ENCODE results near the gene GPR119. TPM values are rescaled to one million over a fixed set of nuclear protein-coding genes. Genes with fewer than 3 reads are reported as not detected.

The GPR119 gene
- total and polyA plus RNA-seq, 7 donors = not detected

GRCh38 chrX:130418066-130418465 is 32.6 kb upstream of the GPR119 start:
- no peak for ATAC-seq
- no peak for DNase-seq
- H3K4me1 ChIP-seq = no peaks in the 10 kb centered on the region
- no peaks in the 10 kb centered on the region for H3K9me3 ChIP-seq
- peaks cover 0 to 6% of the 10 kb centered on the region in 2 donors for H3K36me3 ChIP-seq (ENCODE audit: insufficient read depth in 1 of 2, low read depth in 1 of 2)
- H3K27ac ChIP-seq = no peak overlapping the region
- WGBS, 3 donors = 70 to 93% (median 79%) methylated on average over 2 of the region's 2 CpGs
- intact Hi-C loops (cut with DNase I) = no loop called here
- TF ChIP-seq CTCF (IDR thresholded peaks at IDR 0.05) = no peak
- H3K27me3 ChIP-seq (ENCODE audit: insufficient read depth in 3 of 3, low read length in 2 of 3) = no peaks in the 10 kb centered on the region
- no peak overlapping the region for H3K4me3 ChIP-seq

- ATAC-seq (no peak), DNase-seq (no peak)
- intact Hi-C loops (cut with DNase I) = no loop called here
- no peak overlapping the region for H3K27ac ChIP-seq
- no peaks in the 10 kb centered on the region for H3K9me3 ChIP-seq
- 63 to 82% (median 73%) methylated on average over 4 of the region's 4 CpGs for WGBS, 3 donors
- TF ChIP-seq CTCF (IDR thresholded peaks at IDR 0.05) = no peak
- H3K4me1 ChIP-seq = no peaks in the 10 kb centered on the region
- no peaks in the 10 kb centered on the region for H3K27me3 ChIP-seq (ENCODE audit: insufficient read depth in 3 of 3, low read length in 2 of 3)
- H3K36me3 ChIP-seq (ENCODE audit: insufficient read depth in 1 of 2, low read depth in 1 of 2) = peaks cover 0 to 19% of the 10 kb centered on the region in 2 donors
- no peak overlapping the region for H3K4me3 ChIP-seq
Observed at GRCh38 chrX:130416785-130417184, 31.3 kb upstream of the GPR119 start.

DNA sequence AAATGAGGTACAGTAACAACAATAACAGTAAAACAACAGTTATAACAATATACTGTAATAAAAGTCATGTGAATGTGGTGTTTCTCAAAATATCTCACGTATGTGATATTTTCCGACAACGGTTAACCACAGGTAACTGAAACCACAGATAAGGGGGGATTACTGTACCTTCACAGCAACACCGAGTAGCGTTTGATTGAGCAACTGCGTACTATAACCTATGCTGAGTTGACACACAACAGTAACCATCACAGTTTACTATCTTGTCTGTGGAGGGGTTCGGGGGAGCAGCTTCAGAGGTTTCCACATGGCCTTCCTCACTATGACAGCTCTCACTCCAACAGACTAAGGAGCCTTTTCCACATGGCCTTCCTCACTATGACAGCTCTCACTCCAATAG is 29.7 kb upstream of the GPR119 start:
- WGBS, 3 donors = 89 to 97% (median 95%) methylated on average over 7 of the region's 7 CpGs
- peaks cover 0 to 25% of the 10 kb centered on the region in 2 donors for H3K36me3 ChIP-seq (ENCODE audit: insufficient read depth in 1 of 2, low read depth in 1 of 2)
- intact Hi-C loops (cut with DNase I) = no loop called here
- ATAC-seq (no peak), DNase-seq (no peak)
- no peak overlapping the region for H3K27ac ChIP-seq
- H3K27me3 ChIP-seq (ENCODE audit: insufficient read depth in 3 of 3, low read length in 2 of 3) = no peaks in the 10 kb centered on the region
- no peaks in the 10 kb centered on the region for H3K4me1 ChIP-seq
- no peak for TF ChIP-seq CTCF (IDR thresholded peaks at IDR 0.05)
- H3K4me3 ChIP-seq = no peak overlapping the region
- H3K9me3 ChIP-seq = no peaks in the 10 kb centered on the region

DNA sequence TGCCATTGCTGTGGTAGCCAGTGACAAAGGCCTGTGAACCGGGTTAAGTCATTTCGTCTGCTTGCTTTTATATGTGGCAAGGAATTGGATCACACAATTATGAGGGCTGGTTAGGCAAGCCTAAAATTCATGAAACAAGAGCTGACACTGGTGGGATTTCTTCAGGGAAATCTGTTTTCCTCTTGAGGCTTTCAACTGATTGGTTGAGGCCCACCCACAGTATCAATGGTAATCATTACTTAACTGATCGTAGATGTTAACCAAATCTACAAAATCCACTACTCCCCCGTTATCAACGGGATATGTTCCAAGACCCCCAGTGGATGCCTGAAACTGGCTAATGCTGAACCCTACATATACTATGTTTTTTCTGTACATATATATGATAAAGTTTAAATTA is 29.3 kb upstream of the GPR119 start:
- H3K27me3 ChIP-seq (ENCODE audit: insufficient read depth in 3 of 3, low read length in 2 of 3) = no peaks in the 10 kb centered on the region
- intact Hi-C loops (cut with DNase I) = no loop called here
- ATAC-seq (no peak), DNase-seq (no peak)
- no peak overlapping the region for H3K4me3 ChIP-seq
- 88 to 99% (median 92%) methylated on average over 5 of the region's 5 CpGs for WGBS, 3 donors
- H3K9me3 ChIP-seq = no peaks in the 10 kb centered on the region
- H3K4me1 ChIP-seq = no peaks in the 10 kb centered on the region
- peaks cover 0 to 25% of the 10 kb centered on the region in 2 donors for H3K36me3 ChIP-seq (ENCODE audit: insufficient read depth in 1 of 2, low read depth in 1 of 2)
- no peak for TF ChIP-seq CTCF (IDR thresholded peaks at IDR 0.05)
- H3K27ac ChIP-seq = no peak overlapping the region

GRCh38 chrX:130413415-130413814 is 27.9 kb upstream of the GPR119 start:
- H3K9me3 ChIP-seq = no peaks in the 10 kb centered on the region
- WGBS, 3 donors = 60 to 87% (median 63%) methylated on average over 2 of the region's 2 CpGs
- intact Hi-C loops (cut with DNase I) = no loop called here
- peaks cover 0 to 34% of the 10 kb centered on the region in 2 donors for H3K36me3 ChIP-seq (ENCODE audit: insufficient read depth in 1 of 2, low read depth in 1 of 2)
- no peak overlapping the region for H3K27ac ChIP-seq
- H3K4me3 ChIP-seq = no peak overlapping the region
- DNase-seq = no peak
- peak in 1 of 4 donors; percentile 29 for ATAC-seq
- no peak for TF ChIP-seq CTCF (IDR thresholded peaks at IDR 0.05)
- no peaks in the 10 kb centered on the region for H3K4me1 ChIP-seq
- H3K27me3 ChIP-seq (ENCODE audit: insufficient read depth in 3 of 3, low read length in 2 of 3) = no peaks in the 10 kb centered on the region
